SJCRH30 (cell line): Measurements from ENCODE around the gene PCLAF. TPM values are rescaled to one million over a fixed set of nuclear protein-coding genes. Genes with fewer than 3 reads are reported as not detected.
A peak's percentile ranks its signal among the peaks of the same experiment; 100 is the strongest.
"Not testable (repeated sequence)": the region's sequence is repeated elsewhere in the genome, so short reads cannot be mapped to it uniquely, and the experiment has no call there.

Source experiments
- DNase-seq, 2 experiments: peaks; one replicate each; pipeline ENCODE4 v3.0.0-alpha.2; 2015 to 2020
- H3K27ac ChIP-seq: fragments of 250-450 bp; sonication (Bioruptor Pico); 2 replicates; pipeline ENCODE4 v1.5.1; 2020; ENCODE audit warnings: mild to moderate bottlenecking, moderate library complexity
- H3K27me3 ChIP-seq: fragments of 250-450 bp; sonication (Bioruptor Pico); 2 replicates; pipeline ENCODE4 v1.5.1; 2020; ENCODE audit warnings: mild to moderate bottlenecking, moderate library complexity
- H3K36me3 ChIP-seq: fragments of 250-450 bp; sonication (Bioruptor Pico); 2 replicates; pipeline ENCODE4 v1.5.1; 2020; ENCODE audit warnings: mild to moderate bottlenecking, moderate library complexity
- H3K4me1 ChIP-seq: fragments of 250-450 bp; sonication (Bioruptor Pico); 2 replicates; pipeline ENCODE4 v1.5.1; 2020; ENCODE audit warnings: mild to moderate bottlenecking, moderate library complexity
- H3K4me3 ChIP-seq: fragments of 250-450 bp; sonication (Bioruptor Pico); 2 replicates; pipeline ENCODE4 v1.5.1; 2020; ENCODE audit warnings: mild to moderate bottlenecking, moderate library complexity
- H3K9me3 ChIP-seq: fragments of 250-450 bp; sonication (Bioruptor Pico); replicated peaks from 2 replicates; pipeline ENCODE4 v1.5.1; 2020; ENCODE audit warnings: mild to moderate bottlenecking, moderate library complexity
- total RNA-seq: library from RNA; depleted of rRNA; stranded (reverse); fragments of >200 nt; shearing (Covaris generic); gene quantifications from 2 replicates; pipeline ENCODE4 v1.2.3, GENCODE V29; 2014

Gene PCLAF
- total RNA-seq, 1 experiment from 2014 or later: 581 TPM

- no peak for DNase-seq
- no peaks in the 10 kb centered on the region for H3K27me3 ChIP-seq
- no peak overlapping the region for H3K4me3 ChIP-seq
- H3K27ac ChIP-seq: no peak overlapping the region
- peaks cover 3% of the 10 kb centered on the region for H3K4me1 ChIP-seq
- H3K9me3 ChIP-seq: no peaks in the 10 kb centered on the region
- 0 out of 2 replicates have a peak, but pooled peaks cover 6% of the 10 kb centered on the region for H3K36me3 ChIP-seq
These were observed 2.5 kb upstream of the PCLAF start for GRCh38 chr15:64383760-64384159.

DNA sequence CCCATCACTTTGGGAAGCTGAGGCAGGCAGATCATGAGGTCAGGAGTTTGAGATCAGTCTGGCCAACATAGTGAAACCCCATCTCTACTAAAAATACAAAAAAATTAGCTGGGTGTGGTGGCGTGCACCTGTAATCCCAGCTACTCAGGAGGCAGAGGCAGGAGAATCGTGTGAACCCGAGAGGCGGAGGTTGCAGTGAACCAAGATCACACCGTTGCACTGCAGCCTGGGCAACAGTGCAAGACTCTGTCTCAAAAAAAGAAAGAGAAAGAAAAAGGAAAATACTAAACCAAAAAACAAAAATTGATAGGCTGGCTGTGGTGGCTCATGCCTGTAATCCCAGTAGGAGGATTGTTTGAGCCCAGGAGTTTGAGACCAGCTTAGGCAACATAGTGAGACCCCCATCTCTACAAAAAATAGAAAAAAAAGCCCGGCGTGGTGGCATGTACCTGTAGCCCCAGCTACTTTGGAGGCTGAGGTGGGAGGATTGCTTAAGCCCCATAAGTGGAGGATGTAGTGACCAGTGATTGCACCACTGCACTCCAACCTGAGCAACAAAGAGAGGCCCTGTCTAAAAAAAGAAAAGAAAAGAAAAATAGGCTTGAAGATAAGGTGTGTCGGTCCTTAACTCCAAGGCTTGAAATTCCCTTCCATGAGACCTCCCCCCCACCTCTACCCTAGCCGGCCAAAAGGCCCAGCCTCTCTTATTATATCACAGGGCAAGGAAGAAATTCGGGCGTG, 941 bp downstream of the PCLAF start:
- Histone ChIP-seq H3K36me3 (peaks cover 33% of the 10 kb centered on the region), H3K4me3 (peak overlapping the region; percentile 85), H3K27ac (peak overlapping the region; percentile 78)
- not testable (repeated sequence) for H3K4me1 ChIP-seq, H3K27me3 ChIP-seq, H3K9me3 ChIP-seq
- DNase-seq: peak; percentile 16 to 37

- Histone ChIP-seq H3K27me3 (no peaks in the 10 kb centered on the region), H3K4me3 (peak overlapping the region; percentile 85), H3K27ac (peak overlapping the region; percentile 68), H3K4me1 (peaks cover 9% of the 10 kb centered on the region), H3K9me3 (no peaks in the 10 kb centered on the region), H3K36me3 (peaks cover 42% of the 10 kb centered on the region)
- peak; percentile 20 to 37 for DNase-seq
These were observed 1.9 kb downstream of the PCLAF start for GRCh38 chr15:64379216-64379960.

DNA sequence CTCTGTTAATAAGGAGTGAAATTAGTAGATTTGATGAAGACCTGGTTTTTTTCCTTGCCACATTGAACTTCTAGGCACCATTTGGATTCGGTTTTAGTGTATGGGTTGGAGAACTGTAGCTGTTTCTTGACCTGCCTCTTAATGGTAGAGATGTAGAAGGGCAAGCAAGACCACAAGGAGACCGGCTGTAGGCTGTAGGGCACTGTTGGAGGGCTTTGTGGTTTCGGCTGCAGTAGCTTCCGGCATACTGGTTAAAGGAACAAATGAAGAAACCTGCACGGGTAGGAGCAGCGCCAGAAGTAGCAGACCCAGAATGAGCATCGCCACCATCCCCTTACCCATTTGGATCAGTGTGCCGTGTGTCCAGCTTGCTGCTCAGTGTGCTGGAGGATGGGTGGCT, 7.9 kb downstream of the PCLAF start:
- Histone ChIP-seq H3K36me3 (peaks cover 77% of the 10 kb centered on the region), H3K27me3 (no peaks in the 10 kb centered on the region), H3K9me3 (no peaks in the 10 kb centered on the region), H3K4me1 (peaks cover 13% of the 10 kb centered on the region), H3K4me3 (no peak overlapping the region), H3K27ac (no peak overlapping the region)
- no peak for DNase-seq

- not testable (repeated sequence) for DNase-seq, H3K4me1 ChIP-seq, H3K9me3 ChIP-seq, H3K27me3 ChIP-seq, H3K4me3 ChIP-seq
- Histone ChIP-seq H3K36me3 (peaks cover 76% of the 10 kb centered on the region), H3K27ac (peak overlapping the region; percentile 54)
These were observed 9.9 kb downstream of the PCLAF start for GRCh38 chr15:64371383-64371782.

- Histone ChIP-seq H3K36me3 (peaks cover 71% of the 10 kb centered on the region), H3K9me3 (no peaks in the 10 kb centered on the region), H3K4me3 (no peak overlapping the region), H3K4me1 (peaks cover 9% of the 10 kb centered on the region; the same call in 1 of the 2 replicates), H3K27me3 (no peaks in the 10 kb centered on the region), H3K27ac (no peak overlapping the region)
- DNase-seq: no peak
These were observed 12.1 kb downstream of the PCLAF start for GRCh38 chr15:64369078-64369607.

DNA sequence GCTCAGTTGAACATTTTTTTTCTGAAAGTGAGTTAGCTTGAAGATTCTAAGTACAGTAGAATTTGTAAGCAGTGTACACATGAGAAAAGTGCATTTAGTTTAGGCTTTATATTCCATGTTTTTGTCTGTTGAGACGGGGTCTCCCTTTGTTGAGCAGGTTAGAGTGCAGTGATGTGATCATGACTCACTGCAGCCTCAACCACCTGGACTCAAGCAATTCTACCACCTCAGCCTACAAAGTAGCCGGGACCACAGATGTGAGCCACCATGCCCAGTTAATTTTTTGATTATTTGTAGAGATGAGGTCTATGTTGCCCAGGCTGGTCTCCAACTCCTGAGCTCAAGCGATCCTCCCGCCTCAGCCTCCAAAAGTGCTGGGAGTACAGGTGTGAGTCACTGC, 20.0 kb downstream of the PCLAF start:
- H3K36me3 ChIP-seq: peaks cover 50% of the 10 kb centered on the region
- H3K4me1 ChIP-seq: no peaks in the 10 kb centered on the region; the same call in 1 of the 2 replicates
- no peaks in the 10 kb centered on the region for H3K27me3 ChIP-seq
- DNase-seq: no peak
- H3K4me3 ChIP-seq: no peak overlapping the region
- H3K9me3 ChIP-seq: no peaks in the 10 kb centered on the region
- H3K27ac ChIP-seq: no peak overlapping the region

DNA sequence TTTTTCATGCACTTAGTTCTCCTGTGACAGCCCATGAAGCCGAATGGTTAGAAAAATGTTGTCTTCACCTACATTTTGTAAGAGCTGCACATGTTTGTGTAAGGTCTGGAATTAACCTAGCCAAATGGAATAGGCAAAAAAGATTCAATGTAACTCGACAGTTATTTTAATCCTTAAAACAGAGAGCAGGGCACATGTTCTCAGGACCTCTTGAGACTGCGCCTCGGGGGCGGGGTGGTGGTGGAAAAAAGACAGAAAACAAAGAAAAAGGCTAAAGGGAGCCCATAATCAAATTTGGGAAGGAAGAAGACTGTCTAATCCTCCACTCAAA, 24.6 kb downstream of the PCLAF start:
- H3K36me3 ChIP-seq: peaks cover 15% of the 10 kb centered on the region

GRCh38 chr15:64355944-64356709, 25.1 kb downstream of the PCLAF start, which contains the start of gene CSNK1G1:
TSS of gene CSNK1G1 (minus strand) at chr15:64356173. CDS start at chr15:64300499, 55,674 bp downstream.
- no peaks in the 10 kb centered on the region for H3K9me3 ChIP-seq
- peaks cover 5% of the 10 kb centered on the region for H3K4me1 ChIP-seq
- peak within 1 kb of the TSS; percentile 32 for H3K27ac ChIP-seq
- H3K27me3 ChIP-seq: no peaks in the 10 kb centered on the region
- peak within 1 kb of the TSS; percentile 72 for H3K4me3 ChIP-seq
- peak; percentile 96 to 98 for DNase-seq
- H3K36me3 ChIP-seq: peaks cover 10% of the 10 kb centered on the region

More for the DNA sequence above, 24.6 kb downstream of the PCLAF start:
- Histone ChIP-seq H3K4me3 (peak overlapping the region; percentile 72), H3K27me3 (no peaks in the 10 kb centered on the region), H3K4me1 (peaks cover 5% of the 10 kb centered on the region), H3K9me3 (no peaks in the 10 kb centered on the region), H3K27ac (no peak overlapping the region)
- no peak for DNase-seq

GRCh38 chr15:64355348-64355943, 25.8 kb downstream of the PCLAF start:
- Histone ChIP-seq H3K27ac (peak overlapping the region; percentile 32), H3K27me3 (no peaks in the 10 kb centered on the region), H3K4me1 (peaks cover 5% of the 10 kb centered on the region), H3K4me3 (peak overlapping the region; percentile 72), H3K9me3 (no peaks in the 10 kb centered on the region), H3K36me3 (peaks cover 7% of the 10 kb centered on the region; the same call in 1 of the 2 replicates)
- peak; percentile 26 to 41 for DNase-seq

DNA sequence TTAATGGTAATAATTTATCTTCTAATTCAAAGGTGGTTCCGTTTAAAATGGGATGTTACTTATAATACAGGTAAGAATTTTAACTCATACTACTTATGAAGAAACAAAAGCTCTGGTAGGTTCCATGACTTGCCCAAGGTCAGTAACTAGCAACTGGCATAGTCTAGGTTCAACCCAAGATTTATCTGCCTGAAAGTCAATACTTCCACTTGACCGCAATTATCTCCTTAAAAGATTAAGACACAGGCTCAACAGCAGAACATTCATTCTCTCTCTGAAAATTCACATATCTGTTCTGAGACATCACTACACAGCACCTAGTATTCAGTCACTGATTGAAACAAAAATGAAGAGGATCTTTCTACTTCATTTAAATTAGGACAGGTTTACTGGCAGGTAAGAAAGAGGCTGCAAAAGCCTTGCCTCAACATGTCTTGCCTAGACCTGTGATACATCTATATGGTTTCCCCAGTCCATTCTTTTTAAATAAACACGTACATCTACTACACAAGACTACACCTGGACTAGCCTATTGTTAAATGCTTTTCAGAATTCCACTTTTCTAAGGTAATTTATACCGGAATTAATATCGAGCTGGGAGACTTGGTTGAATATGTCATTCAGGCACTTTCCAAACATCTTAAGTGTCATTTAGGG, 26.4 kb downstream of the PCLAF start:
- H3K27me3 ChIP-seq: no peaks in the 10 kb centered on the region
- H3K4me3 ChIP-seq: peak overlapping the region; percentile 72
- DNase-seq: peak in 1 of 2 experiments; percentile 18
- no peaks in the 10 kb centered on the region for H3K9me3 ChIP-seq
- peak overlapping the region; percentile 32; the same call in 1 of the 2 replicates for H3K27ac ChIP-seq
- H3K36me3 ChIP-seq: peaks cover 4% of the 10 kb centered on the region; the same call in 1 of the 2 replicates
- peaks cover 5% of the 10 kb centered on the region for H3K4me1 ChIP-seq

DNA sequence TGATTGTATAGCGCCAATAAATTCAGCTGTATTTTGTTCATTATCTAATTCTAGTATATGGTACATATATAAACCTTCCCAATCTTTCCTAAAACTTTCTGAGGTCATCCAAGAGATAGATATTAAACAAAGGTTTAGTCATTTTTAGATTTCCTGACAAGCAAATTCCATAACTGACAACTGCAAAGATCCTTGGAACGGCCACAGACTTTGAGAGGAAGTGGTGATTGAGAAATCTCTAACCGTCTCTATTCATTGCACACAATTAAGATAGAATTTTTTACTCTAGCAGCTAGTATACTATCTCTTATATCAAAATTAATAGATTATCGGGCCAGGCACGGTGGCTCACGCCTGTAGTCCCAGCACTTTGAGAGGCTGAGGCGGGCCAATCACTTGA, 30.0 kb downstream of the PCLAF start:
- H3K36me3 ChIP-seq: 0 out of 2 replicates have a peak, but pooled peaks cover 2% of the 10 kb centered on the region
- H3K4me1 ChIP-seq: peaks cover 5% of the 10 kb centered on the region
- H3K9me3 ChIP-seq: no peaks in the 10 kb centered on the region
- no peak overlapping the region for H3K4me3 ChIP-seq
- DNase-seq: no peak
- H3K27me3 ChIP-seq: no peaks in the 10 kb centered on the region
- H3K27ac ChIP-seq: no peak overlapping the region

- H3K36me3 ChIP-seq: 0 out of 2 replicates have a peak, but pooled peaks cover 2% of the 10 kb centered on the region
- peaks cover under 1% of the 10 kb centered on the region for H3K4me1 ChIP-seq
- H3K9me3 ChIP-seq: no peaks in the 10 kb centered on the region
- H3K4me3 ChIP-seq: no peak overlapping the region
- H3K27ac ChIP-seq: no peak overlapping the region
- no peaks in the 10 kb centered on the region for H3K27me3 ChIP-seq
- DNase-seq: no peak
These were observed 31.9 kb downstream of the PCLAF start for GRCh38 chr15:64349375-64349774.

- H3K36me3 ChIP-seq: 0 out of 2 replicates have a peak, but pooled peaks cover 2% of the 10 kb centered on the region
- H3K27me3 ChIP-seq: no peaks in the 10 kb centered on the region
- H3K4me1 ChIP-seq: no peaks in the 10 kb centered on the region
- no peaks in the 10 kb centered on the region for H3K9me3 ChIP-seq
- H3K4me3 ChIP-seq: no peak overlapping the region
- DNase-seq: peak in 1 of 2 experiments; percentile 12
- H3K27ac ChIP-seq: no peak overlapping the region
These were observed 32.8 kb downstream of the PCLAF start for GRCh38 chr15:64348455-64348854.
